ENCODE data around the gene USP35. TPM values are rescaled to one million over a fixed set of nuclear protein-coding genes. Genes with fewer than 3 reads are reported as not detected.

Gene USP35
- total RNA-seq, 1 experiment from 2014 or later = 6.0 TPM

DNA sequence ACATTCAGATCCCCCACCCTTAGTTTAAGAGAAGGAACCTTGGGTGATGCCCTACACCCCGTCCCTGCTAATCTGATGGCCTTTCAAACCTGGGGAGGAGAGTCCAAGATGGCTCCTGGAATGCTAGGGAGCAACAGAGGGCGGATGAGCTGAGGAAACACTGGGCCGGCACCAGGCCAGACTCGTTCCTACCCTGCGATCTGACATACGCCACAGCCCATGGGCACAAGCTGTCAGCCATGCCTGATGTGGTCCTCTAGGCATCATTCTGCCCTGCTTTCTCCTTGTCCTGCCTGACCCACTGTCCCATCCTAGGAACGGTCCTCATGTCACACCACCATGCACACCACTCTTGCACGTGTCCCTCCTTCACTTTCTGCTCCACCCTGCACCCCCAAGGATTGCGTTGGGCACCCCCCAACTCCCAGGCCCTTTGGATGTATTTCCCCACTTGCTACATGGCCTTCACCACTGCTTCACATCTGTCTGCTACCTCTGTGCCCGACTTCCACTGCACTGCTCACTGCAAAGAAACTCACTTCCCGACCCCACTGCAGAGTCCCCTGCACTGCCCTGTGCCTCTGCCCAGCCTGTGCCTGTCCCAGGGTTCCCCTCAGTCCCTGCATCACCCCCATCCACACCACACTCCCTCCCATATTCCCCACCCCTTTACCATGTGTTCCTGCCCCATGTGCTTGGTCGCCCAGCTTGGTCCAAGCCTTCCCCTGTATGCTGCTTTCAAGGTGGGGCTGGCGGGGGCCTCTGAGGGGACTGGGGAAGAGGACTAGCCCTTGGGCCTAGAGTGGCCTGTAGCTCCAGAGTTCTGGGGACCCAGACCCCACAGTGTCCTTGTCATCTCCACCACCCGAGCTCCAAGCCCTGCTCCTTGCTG lies 29.2 kb downstream of the USP35 start:
- intact Hi-C loops (cut with micrococcal nuclease) = no loop called here
- no peaks in the 10 kb centered on the region for H3K27me3 ChIP-seq (ENCODE audit: insufficient read depth, low read length)
- TF ChIP-seq CEBPB (IDR thresholded peaks at IDR 0.05; ENCODE audit: low read depth) (no peak), YY1 (IDR thresholded peaks at IDR 0.05; ENCODE audit: extremely low read depth, insufficient replicate concordance, low read depth, low read length) (no peak), SP1 (IDR thresholded peaks at IDR 0.05; ENCODE audit: low read depth) (no peak), EZH2 (IDR thresholded peaks at IDR 0.05) (no peak), ZBTB33 (IDR thresholded peaks at IDR 0.05; ENCODE audit: extremely low read depth, insufficient replicate concordance, low read length) (no peak), ELF1 (IDR thresholded peaks at IDR 0.05; ENCODE audit: borderline replicate concordance, low read depth) (no peak), REST (IDR thresholded peaks at IDR 0.05; ENCODE audit: low read depth) (no peak), ZNF274 (IDR thresholded peaks at IDR 0.05; ENCODE audit: low read depth, low read length) (no peak), RAD21 (IDR thresholded peaks at IDR 0.05; ENCODE audit: low read depth) (no peak)
- TF ChIP-seq, protein P1, sequence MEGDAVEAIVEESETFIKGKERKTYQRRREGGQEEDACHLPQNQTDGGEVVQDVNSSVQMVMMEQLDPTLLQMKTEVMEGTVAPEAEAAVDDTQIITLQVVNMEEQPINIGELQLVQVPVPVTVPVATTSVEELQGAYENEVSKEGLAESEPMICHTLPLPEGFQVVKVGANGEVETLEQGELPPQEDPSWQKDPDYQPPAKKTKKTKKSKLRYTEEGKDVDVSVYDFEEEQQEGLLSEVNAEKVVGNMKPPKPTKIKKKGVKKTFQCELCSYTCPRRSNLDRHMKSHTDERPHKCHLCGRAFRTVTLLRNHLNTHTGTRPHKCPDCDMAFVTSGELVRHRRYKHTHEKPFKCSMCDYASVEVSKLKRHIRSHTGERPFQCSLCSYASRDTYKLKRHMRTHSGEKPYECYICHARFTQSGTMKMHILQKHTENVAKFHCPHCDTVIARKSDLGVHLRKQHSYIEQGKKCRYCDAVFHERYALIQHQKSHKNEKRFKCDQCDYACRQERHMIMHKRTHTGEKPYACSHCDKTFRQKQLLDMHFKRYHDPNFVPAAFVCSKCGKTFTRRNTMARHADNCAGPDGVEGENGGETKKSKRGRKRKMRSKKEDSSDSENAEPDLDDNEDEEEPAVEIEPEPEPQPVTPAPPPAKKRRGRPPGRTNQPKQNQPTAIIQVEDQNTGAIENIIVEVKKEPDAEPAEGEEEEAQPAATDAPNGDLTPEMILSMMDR (IDR thresholded peaks at IDR 0.05 in 2 of 3, conservative IDR thresholded peaks at IDR 0.05 in 1 of 3; ENCODE audit: borderline replicate concordance in 1 of 3, insufficient read depth in 1 of 3, low read depth in 2 of 3, low read length in 2 of 3) = no peak
- ATAC-seq = no peak
- H3K27ac ChIP-seq (ENCODE audit: low read depth, low read length) = no peak overlapping the region
- no TSS peak for BruUV-seq (replicated peaks)
- ChIA-PET POLR2A (no interaction called here), RAD21 (ENCODE audit: low non-redundant PET in 1 of 2, low total read pairs in 2 of 2, uncharacterized antibody in 2 of 2, unreplicated experiment in 2 of 2) (no interaction called here), CTCF (no interaction called here)
- H3K9me3 ChIP-seq (ENCODE audit: control insufficient read depth in 1 of 2, insufficient read depth in 1 of 2, low read depth in 1 of 2, low read length in 2 of 2) = no peaks in the 10 kb centered on the region
- H3K4me2 ChIP-seq (ENCODE audit: low read length) = no peak overlapping the region
- no peak overlapping the region for H3K4me3 ChIP-seq (replicated peaks in 1 of 2; ENCODE audit: low read depth in 1 of 2, low read length in 2 of 2)
- H3K9ac ChIP-seq (ENCODE audit: low read length) = no peak overlapping the region
- no peaks in the 10 kb centered on the region for H3K79me2 ChIP-seq (ENCODE audit: insufficient read depth, low read length)
- no peak overlapping the region for H2AFZ ChIP-seq (ENCODE audit: low read depth, low read length, poor library complexity, severe bottlenecking)
- peaks cover 0 to 4% of the 10 kb centered on the region in 2 experiments; a peak in 1 of 4 replicates for H3K36me3 ChIP-seq (ENCODE audit: control insufficient read depth in 1 of 2, insufficient read depth in 2 of 2, low read length in 2 of 2)
- H3K9me2 ChIP-seq (ENCODE audit: insufficient read depth) = no peaks in the 10 kb centered on the region
- peaks cover 0 to 7% of the 10 kb centered on the region in 2 experiments; a peak in 2 of 4 replicates for H3K4me1 ChIP-seq (ENCODE audit: control insufficient read depth in 1 of 2, insufficient read depth in 2 of 2, low read length in 2 of 2)
- no peaks in the 10 kb centered on the region for H4K20me1 ChIP-seq (ENCODE audit: insufficient read depth)
- no peak for DNase-seq (ENCODE audit: low read depth, low spot score)
